GM19238 (cell line): ENCODE results near the gene RAI1.

Experiments used
- DNase-seq: peaks from one replicate; pipeline ENCODE4 v3.0.0; 2011; ENCODE audit warnings: low spot score; ENCODE audit not compliant: insufficient read length

RAI1 gene

GRCh38 chr17:17830740-17831207 lies 149.5 kb downstream of the RAI1 start:
- DNase-seq: no peak

GRCh38 chr17:17831208-17832031 lies 150.2 kb downstream of the RAI1 start:
- DNase-seq: no peak

GRCh38 chr17:17832032-17832363 lies 150.7 kb downstream of the RAI1 start:
- DNase-seq: no peak

DNA sequence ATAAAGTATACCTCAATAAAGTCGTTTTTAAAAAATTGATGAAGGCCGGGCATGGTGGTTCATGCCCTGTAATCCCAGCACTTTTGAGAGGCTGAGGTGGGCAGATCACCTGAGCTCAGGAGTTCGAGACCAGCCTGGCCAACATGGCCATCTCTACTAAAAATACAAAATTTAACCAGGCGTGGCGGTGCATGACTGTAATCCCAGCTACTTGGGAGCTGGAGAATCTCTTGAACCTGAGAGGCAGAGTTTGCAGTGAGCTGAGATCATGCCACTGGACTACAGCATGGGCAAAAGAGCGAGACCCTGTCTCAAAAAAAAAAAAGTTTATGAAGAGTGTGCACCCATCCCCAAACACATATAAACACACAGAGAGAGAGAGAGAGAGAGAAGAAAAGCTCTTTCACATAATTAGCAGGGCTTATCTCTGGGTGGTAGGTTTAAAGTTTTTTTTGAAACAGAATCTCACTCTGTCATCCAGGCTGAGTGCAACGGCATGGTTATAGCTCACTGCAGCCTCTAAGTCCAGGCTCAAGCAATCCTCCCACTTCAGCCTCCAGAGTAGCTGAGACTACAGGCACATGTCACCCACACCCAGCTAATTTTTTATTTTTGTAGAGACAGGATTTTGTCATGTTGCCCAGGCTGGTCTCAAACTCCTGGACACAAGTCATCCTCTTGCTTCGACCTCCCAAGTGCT lies 152.6 kb downstream of the RAI1 start:
- no peak for DNase-seq

DNA sequence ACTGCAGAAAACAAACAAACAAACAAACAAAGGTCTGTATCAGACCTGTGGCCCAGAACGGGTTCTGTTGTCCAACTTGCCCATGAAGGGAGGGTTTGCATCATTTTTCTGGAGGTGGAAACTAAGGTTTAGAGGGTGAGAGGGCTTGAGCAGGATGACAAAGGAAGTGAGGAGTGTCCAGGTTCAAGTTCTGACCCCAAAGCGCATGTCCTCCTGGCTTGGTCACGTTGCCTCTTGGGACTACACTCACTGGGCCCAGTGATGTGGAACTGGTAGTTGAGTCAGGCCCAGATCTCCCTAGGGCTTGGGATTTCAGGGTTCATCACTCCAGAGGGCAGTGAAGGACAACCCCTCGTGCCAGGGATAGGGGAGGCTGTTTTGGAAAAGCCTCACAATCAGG lies 153.7 kb downstream of the RAI1 start:
- no peak for DNase-seq

DNA sequence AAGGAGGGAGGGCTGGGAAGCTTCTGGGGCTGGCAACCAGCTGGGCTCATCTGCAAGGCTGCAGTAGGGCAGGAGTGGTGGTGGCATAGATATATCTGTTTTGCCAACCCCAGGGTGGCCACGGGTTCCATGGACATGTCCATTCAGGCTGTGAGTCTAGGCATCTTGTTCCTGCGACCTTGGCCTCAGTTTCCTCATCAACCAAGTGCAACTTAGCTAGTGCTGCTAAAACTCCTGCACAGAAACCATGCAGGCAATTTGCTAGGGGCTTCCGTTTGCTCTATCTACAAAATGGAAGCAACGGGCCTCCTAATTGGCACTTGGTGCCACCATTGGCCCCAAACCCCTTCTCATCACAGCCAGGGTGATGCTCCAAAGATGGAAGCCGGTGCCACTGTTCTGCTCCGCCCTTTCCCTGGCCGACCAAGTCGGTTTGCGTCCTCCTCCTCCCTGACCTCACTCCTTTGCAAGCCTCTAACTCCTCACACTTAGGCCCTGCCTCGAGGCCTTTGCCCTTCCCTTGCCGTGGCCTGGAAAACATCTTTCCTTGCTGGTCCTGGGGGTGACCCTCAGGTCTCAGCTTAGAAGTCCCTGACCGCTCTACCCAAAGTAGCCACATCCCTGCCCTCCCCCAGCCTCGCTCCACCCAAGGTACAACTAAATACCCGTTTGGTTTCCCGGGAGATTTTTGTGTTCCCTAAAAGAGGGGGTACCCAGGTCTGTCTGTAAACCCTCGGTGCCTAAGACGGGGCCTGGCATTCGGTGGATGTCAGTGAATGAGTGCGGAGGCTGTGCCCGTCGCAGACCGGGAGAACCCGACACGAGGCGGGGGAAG lies 154.4 kb downstream of the RAI1 start:
- no peak for DNase-seq

GRCh38 chr17:17836250-17836817 lies 155.1 kb downstream of the RAI1 start:
- DNase-seq: peak; percentile 96

- peak; percentile 74 for DNase-seq
Measured at GRCh38 chr17:17836818-17837379, 155.6 kb downstream of the RAI1 start, which contains the start of gene SREBF1. Gene SREBF1, minus strand, starts transcription at chr17:17836986. Its CDS starts 169 bp downstream, at chr17:17836817.

DNA sequence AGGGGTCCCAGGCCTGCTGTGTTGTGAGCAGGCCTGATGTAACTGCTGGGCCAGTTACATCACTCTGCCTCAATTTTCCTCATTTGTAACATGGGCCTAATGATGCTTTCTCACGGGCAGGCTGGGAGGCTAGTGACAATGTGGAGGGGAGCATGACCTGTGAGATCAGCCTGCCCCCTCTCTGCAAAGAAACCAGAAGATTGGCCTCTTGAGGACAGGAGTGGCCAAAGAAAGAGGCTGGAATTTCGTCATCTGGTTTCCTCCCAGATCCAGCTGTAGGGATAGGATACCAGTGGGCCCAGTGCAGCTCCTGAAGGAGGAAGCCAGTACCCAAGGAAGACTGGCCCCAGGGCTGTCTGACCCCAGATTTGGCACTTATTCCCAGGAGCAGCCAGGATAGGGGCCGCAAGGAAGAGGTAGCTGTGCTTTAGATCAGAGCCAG lies 156.1 kb downstream of the RAI1 start:
- no peak for DNase-seq

- DNase-seq: no peak
Measured at GRCh38 chr17:17837966-17838962, 157.0 kb downstream of the RAI1 start.

DNA sequence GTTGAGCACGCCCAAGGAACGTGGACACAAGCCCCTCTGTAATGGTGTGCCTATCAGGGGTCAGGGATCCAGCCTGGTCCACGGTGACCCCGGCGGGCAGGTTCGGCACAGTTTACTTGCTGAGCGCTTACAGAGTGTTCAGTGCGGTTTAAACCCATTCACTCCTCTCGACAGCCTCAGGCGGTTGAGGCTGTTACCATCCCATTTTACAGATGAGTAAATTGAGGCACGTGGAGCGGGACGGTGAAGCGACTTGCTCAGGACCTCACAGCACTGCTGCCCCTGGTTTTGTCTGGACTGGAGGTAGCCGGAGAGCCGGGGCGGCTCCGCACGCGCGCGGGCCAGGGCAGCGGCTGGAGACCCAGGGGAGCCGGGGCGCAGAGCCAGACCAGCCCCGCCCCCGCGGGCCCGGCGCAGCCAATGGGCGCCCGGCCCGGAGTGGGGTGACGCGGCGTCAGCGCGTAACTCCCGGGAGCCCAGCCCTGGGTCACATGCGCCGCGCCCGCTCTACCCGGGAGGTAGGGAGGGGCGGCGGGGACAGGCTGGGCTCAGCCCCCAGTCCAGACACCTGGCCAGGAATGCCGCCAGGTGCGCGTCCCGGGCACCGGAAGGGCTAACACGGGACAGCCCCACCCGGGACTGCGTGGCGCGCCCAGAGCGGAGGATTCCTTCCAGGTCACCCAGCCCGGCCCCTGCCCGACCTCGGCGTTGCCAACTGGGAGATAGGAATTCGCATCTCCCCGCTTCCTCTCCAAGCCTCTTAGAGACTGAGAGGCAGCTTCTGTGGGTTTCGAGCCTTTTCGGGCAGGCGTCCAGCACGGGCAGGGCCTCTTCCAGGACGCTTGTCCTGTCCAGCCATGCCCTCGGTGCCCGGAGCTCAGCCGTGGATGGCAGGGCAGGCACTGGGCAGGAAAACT lies 158.8 kb downstream of the RAI1 start:
- peak; percentile 98 for DNase-seq

DNA sequence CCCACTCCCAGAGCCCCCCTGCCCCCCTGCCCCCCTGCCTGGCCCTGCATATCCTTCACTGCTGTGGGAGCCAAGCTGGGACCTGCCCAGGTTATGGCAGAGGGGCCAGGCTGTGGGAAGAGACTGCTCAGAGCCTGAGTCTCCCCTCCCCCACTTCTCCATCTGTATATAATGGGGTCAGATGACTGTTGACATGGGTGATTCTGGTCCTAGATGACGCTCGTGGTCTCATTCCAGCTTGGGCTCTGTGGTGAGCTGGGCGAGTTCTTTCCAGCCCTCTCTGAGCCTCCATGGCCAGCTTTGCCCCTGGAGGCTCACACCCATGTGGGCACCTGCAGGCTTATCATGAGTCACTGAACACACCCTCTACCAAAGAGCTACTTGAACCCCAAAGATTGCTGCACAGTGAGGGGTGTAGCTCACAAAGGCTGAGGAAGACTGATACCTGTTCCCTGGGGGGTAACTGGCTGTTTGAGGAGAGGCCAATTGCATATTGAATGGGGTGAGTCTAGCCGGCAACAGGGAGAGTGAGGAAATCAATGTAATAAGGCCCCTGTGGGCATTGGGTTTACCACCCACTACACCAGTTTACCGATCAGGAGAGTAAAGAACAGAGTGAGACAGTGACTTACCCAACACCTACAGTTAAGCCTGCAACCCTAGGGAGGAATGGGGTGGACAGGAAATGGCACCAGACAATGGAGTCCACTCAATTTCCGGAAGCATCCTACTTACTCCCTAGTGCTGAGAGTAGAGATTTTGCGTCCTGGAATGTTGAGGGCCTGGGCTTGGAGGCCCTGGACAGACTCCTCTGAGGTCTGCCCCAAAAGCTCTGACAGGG lies 159.7 kb downstream of the RAI1 start:
- no peak for DNase-seq

- DNase-seq: no peak
Measured at GRCh38 chr17:17841601-17842025, 160.4 kb downstream of the RAI1 start.

DNA sequence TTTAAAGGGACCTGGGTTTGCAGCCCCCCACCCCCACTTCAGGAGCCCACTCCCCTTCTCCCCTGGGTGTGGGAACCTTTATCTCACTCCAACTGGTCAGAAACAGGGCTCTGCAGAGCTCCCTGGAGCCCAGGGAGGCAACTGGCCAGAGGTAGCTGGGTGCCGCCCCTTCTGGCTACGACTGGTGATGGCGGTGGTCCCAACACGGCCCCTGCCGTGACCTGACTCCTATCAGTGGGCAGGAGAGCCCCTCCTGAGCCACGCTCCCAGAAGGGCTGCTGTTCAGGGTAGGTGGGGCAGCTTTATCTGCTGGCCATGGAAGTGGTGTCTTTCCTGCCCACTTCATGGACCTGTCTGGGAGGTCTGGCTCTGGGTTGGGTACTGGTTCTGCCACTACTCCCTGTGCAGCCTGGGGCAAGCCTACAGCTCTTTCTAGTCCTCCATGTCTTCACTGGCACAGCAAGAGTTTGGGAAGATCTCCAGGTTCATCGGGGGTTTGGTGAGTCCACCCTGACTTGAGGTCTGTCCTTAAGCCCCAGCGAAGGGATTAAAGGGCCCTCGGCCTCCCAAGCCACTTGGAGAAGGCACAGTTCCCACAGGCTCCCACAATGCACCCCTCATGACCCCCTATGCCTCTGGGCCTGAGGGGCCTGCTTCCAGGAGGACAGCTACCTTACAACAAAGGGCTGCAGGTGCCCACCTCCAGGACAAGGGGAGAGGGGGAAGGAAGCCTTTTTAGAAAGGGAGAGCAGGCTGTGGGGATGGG lies 161.0 kb downstream of the RAI1 start:
- no peak for DNase-seq

GRCh38 chr17:17843096-17843495 lies 161.8 kb downstream of the RAI1 start:
- DNase-seq: no peak

DNA sequence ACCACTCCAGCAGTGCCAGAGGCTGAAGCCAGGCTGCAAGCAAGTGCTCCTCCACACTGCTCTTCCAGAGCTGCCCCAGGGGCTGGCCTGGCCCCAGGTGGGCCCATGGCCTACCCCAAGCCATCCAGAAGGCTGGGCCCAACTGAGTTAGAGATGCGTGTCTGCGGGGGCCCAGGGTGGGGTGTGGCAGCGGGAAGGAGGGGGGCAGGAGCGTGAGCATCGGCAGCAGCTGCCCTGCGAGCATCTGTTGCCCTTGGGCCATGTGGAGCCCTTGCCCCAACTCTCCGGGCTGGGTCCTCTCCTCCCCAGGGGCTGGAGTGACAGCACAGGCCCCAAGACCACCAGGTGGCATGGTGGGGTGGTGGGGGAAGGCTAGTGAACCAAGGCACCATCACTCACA lies 162.8 kb downstream of the RAI1 start:
- DNase-seq: no peak

DNA sequence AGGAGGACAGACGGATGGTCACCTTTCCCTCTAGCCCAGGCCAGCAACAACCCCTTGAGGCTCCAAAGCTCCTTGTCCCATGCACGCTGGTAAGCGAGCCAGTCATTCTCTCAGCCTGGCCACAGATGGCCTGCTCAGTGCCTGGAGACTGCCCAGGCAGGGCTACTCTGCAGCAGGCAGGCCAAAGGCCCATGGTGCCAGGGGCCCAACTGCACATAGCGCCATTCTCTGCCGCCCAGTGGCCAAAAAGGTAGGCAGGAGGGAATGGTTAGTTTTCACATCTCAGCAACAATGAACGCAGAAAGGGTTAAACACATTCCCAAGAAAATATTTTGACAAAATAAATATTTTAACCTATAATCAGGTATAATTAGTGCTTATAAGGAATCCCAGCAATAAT lies 163.2 kb downstream of the RAI1 start:
- no peak for DNase-seq
